Measurements from ENCODE around the gene MREG. TPM values are rescaled to one million over a fixed set of nuclear protein-coding genes. Genes with fewer than 3 reads are reported as not detected.

MREG gene
- total and polyA plus RNA-seq, 10 of the 15 experiments (the other 5 are each of a cell fraction or from before 2014, with no cell fraction given): 6.9 to 45.0 (median 28.5) TPM

DNA sequence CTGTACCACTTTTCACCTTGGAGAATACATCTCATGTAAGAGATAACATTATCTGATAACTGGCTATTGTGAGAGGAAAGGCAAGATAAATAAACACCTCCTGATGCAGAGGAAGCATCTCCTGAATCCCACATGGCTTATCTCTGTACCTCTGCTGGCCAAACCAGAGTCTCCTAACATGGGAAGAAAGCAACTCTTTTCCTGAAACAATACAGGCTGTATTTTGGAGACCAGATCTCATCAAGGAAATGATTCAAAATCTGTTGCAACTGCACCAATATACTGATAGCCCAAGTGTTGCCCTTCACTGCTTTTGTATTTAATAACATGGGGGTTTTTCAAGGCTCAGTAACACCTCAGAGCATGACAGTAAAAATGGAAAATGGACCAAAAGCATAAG is 106.9 kb downstream of the MREG start:
- Histone ChIP-seq H3K4me2 (ENCODE audit: control insufficient read depth, insufficient read depth) (no peak overlapping the region), H4K20me1 (ENCODE audit: control insufficient read depth, insufficient read depth) (no peaks in the 10 kb centered on the region), H3K27me3 (replicated peaks in 1 of 2; ENCODE audit: control insufficient read depth in 2 of 2, insufficient read depth in 2 of 2, low read length in 1 of 2) (no peaks in the 10 kb centered on the region), H3K4me3 (no peak overlapping the region), H3K4me1 (ENCODE audit: control insufficient read depth, insufficient read depth, low read length) (no peaks in the 10 kb centered on the region), H2AFZ (ENCODE audit: control insufficient read depth, low read depth, low read length) (no peak overlapping the region), H3K9me3 (replicated peaks; ENCODE audit: control insufficient read depth, insufficient read depth, low read length) (no peaks in the 10 kb centered on the region), H3K9ac (ENCODE audit: control insufficient read depth, insufficient read depth, low read length) (no peak overlapping the region), H3K36me3 (ENCODE audit: control insufficient read depth in 2 of 2, insufficient read depth in 2 of 2, low read length in 1 of 2) (no peaks in the 10 kb centered on the region), H3K27ac (ENCODE audit: control insufficient read depth, insufficient read depth) (no peak overlapping the region), H3K79me2 (ENCODE audit: control insufficient read depth, insufficient read depth, low read length) (no peaks in the 10 kb centered on the region)
- DNase-seq (ENCODE audit: low read depth, low spot score) (no peak), ATAC-seq (no peak), FAIRE-seq (no peak)
- in situ Hi-C loops (cut with MboI) (loop anchor here (25.0 kb wide), 1 partner anchor 444 kb away; no protein-coding TSS in a partner anchor), intact Hi-C loops (cut with micrococcal nuclease; ENCODE audit: unreplicated experiment) (no loop called here)
- ChIA-PET SMC1A (ENCODE audit: uncharacterized antibody, unreplicated experiment) (interaction anchor here (1.1 to 15.1 kb wide), 6 partner anchors 12 to 66 kb away, joined by 3 to 185 read pairs (median 5); no protein-coding TSS in a partner anchor), CTCF (interaction anchor here (0.6 to 1.4 kb wide), 3 partner anchors 9 to 177 kb away, joined by 3 to 4 read pairs (median 4); no protein-coding TSS in a partner anchor), RAD21 (ENCODE audit: unreplicated experiment) (interaction anchor here (1.4 kb wide), 1 partner anchor 25 kb away, joined by 4 read pairs; no protein-coding TSS in a partner anchor), POLR2A (no interaction called here)
- BruUV-seq (replicated peaks): no TSS peak
- TF ChIP-seq POLR2AphosphoS5 (IDR thresholded peaks at IDR 0.05; ENCODE audit: low read length): no peak
- TF ChIP-seq RFX5 (IDR thresholded peaks at IDR 0.05; ENCODE audit: low read depth, low read length): no peak
- TF ChIP-seq, protein P1, sequence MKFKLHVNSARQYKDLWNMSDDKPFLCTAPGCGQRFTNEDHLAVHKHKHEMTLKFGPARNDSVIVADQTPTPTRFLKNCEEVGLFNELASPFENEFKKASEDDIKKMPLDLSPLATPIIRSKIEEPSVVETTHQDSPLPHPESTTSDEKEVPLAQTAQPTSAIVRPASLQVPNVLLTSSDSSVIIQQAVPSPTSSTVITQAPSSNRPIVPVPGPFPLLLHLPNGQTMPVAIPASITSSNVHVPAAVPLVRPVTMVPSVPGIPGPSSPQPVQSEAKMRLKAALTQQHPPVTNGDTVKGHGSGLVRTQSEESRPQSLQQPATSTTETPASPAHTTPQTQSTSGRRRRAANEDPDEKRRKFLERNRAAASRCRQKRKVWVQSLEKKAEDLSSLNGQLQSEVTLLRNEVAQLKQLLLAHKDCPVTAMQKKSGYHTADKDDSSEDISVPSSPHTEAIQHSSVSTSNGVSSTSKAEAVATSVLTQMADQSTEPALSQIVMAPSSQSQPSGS (IDR thresholded peaks at IDR 0.05; ENCODE audit: low read length): no peak
- no peak for TF ChIP-seq ZNF24 (IDR thresholded peaks at IDR 0.05)
- no peak for TF ChIP-seq HDAC2 (IDR thresholded peaks at IDR 0.05)
- TF ChIP-seq RELA (IDR thresholded peaks at IDR 0.05; ENCODE audit: borderline replicate concordance, partially characterized antibody): no peak
- no peak for TF ChIP-seq LARP7 (IDR thresholded peaks at IDR 0.05)
- TF ChIP-seq TCF12 (IDR thresholded peaks at IDR 0.05; ENCODE audit: low read depth, low read length): no peak
- no peak for TF ChIP-seq PAX8 (IDR thresholded peaks at IDR 0.05)
- no peak for TF ChIP-seq TARDBP (IDR thresholded peaks at IDR 0.05; ENCODE audit: borderline replicate concordance)
- TF ChIP-seq, protein P2, sequence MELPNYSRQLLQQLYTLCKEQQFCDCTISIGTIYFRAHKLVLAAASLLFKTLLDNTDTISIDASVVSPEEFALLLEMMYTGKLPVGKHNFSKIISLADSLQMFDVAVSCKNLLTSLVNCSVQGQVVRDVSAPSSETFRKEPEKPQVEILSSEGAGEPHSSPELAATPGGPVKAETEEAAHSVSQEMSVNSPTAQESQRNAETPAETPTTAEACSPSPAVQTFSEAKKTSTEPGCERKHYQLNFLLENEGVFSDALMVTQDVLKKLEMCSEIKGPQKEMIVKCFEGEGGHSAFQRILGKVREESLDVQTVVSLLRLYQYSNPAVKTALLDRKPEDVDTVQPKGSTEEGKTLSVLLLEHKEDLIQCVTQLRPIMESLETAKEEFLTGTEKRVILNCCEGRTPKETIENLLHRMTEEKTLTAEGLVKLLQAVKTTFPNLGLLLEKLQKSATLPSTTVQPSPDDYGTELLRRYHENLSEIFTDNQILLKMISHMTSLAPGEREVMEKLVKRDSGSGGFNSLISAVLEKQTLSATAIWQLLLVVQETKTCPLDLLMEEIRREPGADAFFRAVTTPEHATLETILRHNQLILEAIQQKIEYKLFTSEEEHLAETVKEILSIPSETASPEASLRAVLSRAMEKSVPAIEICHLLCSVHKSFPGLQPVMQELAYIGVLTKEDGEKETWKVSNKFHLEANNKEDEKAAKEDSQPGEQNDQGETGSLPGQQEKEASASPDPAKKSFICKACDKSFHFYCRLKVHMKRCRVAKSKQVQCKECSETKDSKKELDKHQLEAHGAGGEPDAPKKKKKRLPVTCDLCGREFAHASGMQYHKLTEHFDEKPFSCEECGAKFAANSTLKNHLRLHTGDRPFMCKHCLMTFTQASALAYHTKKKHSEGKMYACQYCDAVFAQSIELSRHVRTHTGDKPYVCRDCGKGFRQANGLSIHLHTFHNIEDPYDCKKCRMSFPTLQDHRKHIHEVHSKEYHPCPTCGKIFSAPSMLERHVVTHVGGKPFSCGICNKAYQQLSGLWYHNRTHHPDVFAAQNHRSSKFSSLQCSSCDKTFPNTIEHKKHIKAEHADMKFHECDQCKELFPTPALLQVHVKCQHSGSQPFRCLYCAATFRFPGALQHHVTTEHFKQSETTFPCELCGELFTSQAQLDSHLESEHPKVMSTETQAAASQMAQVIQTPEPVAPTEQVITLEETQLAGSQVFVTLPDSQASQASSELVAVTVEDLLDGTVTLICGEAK (IDR thresholded peaks at IDR 0.05; ENCODE audit: borderline replicate concordance): no peak
- TF ChIP-seq GATAD2B (conservative IDR thresholded peaks at IDR 0.05; ENCODE audit: low read depth): no peak
- no peak for TF ChIP-seq MYB (IDR thresholded peaks at IDR 0.05; ENCODE audit: borderline replicate concordance, low read depth, low read length)
- no peak for TF ChIP-seq STAT1 (conservative IDR thresholded peaks at IDR 0.05)
- TF ChIP-seq BHLHE40 (IDR thresholded peaks at IDR 0.05; ENCODE audit: borderline replicate concordance in 1 of 2, low read depth in 2 of 2, low read length in 1 of 2): no peak
- no peak for TF ChIP-seq KLF5 (IDR thresholded peaks at IDR 0.05; ENCODE audit: partially characterized antibody)
- no peak for TF ChIP-seq POU2F2 (IDR thresholded peaks at IDR 0.05; ENCODE audit: borderline replicate concordance, low read depth, low read length)
- TF ChIP-seq, protein P3, sequence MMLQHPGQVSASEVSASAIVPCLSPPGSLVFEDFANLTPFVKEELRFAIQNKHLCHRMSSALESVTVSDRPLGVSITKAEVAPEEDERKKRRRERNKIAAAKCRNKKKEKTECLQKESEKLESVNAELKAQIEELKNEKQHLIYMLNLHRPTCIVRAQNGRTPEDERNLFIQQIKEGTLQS (IDR thresholded peaks at IDR 0.05; ENCODE audit: borderline replicate concordance, extremely low read depth, low read depth, low read length): no peak
